Nucleus accumbens (tissue), 56 donors: ENCODE data around the gene CSGALNACT2.

Experiments used
- DNase-seq, 56 donors: peaks; one replicate each; lab custom pipeline; 2025; lab: John Stamatoyannopoulos, UW

The CSGALNACT2 gene

GRCh38 chr10:43111921-43112607 lies 26.2 kb upstream of the CSGALNACT2 start:
- no peak for DNase-seq

DNA sequence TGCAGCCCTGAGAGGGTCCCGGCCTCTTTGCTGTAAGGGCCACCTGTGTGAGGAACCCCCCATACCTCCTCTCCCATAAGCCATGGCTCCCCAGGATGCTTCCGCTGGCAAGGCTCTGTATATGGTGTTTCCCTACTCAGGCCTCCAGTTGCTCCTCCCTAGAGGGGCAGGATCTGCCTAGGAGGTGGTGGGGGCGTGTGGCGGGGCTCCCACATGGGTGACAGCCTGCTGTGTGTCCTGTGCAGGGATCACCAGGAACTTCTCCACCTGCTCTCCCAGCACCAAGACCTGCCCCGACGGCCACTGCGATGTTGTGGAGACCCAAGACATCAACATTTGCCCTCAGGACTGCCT lies 25.7 kb upstream of the CSGALNACT2 start:
- DNase-seq: no peak

DNA sequence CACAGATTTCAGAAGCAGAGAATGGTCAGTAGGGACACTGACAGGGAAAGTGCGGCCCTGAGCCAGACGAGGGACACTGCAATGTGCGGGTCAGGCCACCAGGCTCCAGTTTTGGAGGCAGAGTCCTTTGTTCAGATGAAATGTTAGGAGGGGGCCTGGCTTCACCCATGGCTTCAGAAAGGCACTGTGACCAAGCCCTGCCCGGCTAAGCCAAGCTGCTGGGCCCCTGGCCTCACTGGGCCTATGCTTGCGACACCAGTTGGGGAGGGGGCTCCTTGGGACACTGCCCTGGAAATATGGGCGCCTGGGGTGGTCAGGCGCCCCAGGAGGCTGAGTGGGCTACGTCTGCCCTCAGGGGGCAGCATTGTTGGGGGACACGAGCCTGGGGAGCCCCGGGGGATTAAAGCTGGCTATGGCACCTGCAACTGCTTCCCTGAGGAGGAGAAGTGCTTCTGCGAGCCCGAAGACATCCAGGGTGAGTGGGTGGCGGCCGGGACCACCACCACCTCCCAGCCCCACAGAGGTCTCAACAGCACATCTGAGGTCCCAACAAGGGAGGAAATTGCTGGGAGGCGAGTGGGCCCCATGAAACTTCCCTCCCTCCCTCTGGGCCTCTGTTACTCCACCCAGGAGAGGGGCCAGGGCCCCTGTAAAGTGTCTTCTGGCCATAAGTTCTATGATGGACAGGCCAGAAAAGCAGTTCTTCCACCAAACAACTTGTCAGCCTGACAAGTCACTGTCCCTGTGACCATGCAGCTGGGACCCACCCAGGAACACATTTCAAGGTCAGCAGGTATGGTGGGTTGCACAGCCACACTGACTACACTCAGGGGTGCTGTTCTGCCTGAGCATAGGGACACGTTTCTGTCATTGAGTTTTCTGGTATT lies 24.8 kb upstream of the CSGALNACT2 start:
- no peak for DNase-seq

GRCh38 chr10:43114088-43114742 lies 24.0 kb upstream of the CSGALNACT2 start:
- DNase-seq: no peak

DNA sequence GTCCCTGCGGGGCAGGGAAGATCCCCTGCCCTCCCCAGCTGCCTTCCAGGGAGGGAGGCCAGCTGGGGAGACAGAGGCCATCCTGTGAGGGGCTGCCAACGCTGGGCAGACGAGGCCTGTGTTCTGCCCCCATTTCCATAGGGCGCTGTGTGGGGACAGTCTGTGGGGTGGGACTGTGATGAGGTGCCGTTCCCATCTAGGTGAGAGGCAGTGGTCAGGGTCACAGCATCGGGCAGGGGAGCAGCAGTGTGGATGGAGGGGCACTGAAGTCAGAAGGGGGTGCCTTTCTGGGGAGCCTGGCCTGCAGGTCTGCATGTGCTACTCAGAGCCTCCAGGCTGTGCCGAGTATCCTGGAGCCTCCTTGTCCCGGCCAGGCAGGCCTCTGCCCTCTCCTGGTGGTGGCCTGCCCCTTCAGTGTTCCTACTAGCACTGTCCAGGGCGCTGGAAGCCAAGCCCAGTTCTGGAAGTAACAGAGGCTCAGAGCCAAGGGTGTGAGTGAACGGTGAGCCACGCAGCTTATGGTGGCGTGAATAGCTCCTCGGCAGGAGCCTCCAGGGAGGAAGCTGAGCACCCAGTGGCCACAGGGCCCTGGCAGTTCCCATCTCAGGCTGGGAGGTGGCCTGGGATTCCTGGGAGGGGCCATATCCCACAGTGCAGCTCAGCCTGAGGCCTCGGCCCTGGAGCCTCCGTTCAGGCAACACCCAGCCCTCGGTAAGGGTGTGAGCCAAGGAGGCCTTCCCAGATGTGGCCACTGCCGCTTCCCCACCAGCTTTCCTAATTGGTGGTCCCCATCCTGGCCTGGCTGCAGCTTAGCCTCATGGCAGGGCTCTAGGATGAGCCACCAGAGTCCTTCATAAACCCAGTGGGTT lies 23.3 kb upstream of the CSGALNACT2 start:
- no peak for DNase-seq

DNA sequence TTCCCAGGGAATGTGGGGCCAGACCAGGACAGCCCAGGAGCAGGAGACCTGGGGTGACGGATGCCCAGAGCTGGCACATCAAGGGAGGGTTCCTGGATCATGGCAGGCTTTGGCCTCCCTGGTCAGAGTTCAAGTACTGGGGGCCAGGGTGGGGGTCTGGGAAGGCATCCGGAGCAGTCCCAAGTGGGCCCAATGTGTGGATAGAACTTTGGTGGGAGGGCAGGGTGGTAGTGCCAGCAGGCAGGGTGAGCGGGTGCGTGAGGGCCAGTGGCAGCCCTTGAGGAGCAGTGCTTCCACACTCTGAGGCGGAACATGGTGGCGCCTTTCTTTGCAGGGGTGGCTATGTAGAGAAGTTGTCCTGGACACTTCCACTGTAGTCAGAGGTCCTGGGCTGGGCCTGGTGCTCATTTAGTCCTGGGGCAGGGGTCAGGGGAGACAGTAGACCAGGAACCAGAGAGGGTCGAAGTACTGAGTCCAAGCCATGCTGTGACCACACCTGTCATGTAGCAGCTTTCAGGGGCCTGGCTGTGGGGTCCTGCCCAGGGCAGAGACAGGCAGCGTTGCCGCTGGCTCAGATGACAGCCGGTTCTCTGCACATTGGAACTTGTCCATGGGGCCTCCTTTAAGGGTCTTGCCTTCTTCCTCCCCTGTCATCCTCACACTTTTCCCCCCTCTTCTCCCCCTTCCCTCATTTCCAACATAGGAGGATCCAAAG lies 22.2 kb upstream of the CSGALNACT2 start:
- no peak for DNase-seq

DNA sequence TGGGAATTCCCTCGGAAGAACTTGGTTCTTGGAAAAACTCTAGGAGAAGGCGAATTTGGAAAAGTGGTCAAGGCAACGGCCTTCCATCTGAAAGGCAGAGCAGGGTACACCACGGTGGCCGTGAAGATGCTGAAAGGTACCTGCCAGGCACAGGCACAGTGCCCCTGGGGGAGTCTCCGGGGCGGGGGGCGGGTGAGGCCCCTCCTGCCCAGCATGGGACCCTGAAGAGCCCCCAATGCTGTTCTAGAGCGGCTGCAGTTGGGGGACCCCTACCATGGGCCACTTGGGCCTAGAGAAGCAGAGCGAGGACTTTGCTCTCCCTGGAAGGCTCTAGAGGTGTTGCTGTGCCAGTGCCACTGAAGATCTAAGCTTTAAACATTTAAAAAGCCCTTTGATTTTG lies 21.6 kb upstream of the CSGALNACT2 start:
- DNase-seq: no peak

DNA sequence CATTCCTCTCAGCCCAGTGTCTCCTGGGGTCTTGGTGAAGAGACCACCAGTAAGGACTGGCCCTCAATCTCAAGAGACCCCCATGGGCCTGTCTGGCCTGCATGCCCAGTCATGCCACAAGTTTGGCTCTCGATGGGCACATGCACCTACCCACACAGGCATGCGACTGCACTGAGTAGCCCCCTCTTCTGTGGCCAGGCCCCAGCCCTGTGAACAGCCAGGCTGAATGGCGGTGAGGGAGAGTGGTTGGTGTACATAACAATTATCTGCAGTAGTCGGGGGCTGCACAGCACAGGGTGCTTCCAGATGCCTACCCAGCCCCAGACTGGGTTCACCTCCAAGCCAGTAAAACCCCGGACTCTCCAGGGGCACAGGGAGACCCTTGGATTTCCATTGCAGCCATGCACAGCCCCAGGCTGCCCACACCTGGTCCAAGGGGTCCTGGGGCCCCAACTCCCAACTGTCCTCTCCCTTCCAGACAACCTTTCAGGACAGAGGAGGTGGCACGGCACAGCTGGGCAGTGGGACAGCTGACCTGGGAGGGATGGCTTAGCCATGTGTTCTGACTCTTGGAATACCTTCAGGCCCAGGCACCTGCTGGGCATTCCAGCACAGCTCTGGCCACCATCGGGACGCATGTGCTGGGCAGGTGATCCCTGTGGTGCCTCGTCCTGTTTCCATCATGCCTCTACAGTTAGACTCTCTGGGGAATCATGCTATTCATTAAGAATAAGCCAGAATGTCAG lies 21.0 kb upstream of the CSGALNACT2 start:
- no peak for DNase-seq

GRCh38 chr10:43117777-43118583 lies 20.3 kb upstream of the CSGALNACT2 start:
- no peak for DNase-seq

- no peak for DNase-seq
These were observed 19.4 kb upstream of the CSGALNACT2 start for GRCh38 chr10:43118631-43119415.

- DNase-seq: no peak
These were observed 18.7 kb upstream of the CSGALNACT2 start for GRCh38 chr10:43119416-43120115.

DNA sequence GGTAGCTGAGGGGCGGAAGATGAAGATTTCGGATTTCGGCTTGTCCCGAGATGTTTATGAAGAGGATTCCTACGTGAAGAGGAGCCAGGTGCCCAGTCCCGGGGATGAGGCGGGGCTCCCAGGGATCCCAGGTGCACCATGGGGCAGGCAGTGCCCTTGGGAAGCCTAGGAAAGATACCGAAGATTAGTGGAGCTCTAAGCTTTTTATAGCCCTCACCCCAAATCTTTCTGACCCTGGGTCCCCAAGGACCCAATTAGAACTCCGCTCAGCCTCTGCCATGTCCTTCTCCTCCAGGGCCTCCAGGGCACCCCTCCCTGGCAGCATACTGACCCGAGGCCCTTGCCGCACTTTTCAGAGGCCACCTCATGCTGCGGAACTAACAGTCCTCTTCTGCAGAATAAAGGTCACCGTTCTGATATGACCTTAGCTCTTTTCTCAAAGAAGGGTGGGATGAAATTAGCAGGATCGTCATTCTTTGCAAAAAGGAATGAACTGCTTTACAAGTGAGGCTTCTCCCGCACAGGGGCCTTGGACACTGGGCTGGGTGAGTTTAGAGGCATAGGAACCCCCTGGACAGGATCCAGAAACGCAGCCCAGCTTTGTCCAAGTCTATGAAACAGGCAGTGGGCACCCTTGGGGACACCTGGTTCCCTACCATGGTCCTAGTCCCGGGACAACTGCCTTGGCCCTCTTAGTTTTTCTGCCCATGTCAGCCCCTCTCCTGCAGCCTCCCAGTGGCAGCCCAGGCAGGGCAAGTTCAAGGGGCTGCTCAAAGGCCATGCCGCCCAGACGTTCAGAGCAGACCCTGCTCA lies 17.9 kb upstream of the CSGALNACT2 start:
- no peak for DNase-seq

DNA sequence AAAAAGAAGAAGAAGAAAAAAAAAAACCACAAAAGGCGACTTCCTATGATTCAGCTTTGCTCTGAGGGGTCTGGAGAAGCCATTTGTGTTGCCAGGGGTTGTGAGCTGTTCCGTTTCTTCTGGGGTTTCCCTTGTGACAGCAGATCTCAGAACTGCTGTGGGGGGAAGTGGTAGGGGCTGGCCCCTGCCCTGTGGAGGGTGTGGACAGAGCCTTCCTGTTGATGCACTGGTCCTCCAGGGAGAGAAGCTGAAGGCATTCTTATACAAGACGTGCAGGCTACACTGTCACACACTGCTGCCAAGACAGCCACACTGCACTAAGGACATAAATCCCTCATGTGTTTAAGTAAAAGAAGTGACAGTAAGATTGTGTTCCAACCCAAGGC lies 17.3 kb upstream of the CSGALNACT2 start:
- DNase-seq: no peak

DNA sequence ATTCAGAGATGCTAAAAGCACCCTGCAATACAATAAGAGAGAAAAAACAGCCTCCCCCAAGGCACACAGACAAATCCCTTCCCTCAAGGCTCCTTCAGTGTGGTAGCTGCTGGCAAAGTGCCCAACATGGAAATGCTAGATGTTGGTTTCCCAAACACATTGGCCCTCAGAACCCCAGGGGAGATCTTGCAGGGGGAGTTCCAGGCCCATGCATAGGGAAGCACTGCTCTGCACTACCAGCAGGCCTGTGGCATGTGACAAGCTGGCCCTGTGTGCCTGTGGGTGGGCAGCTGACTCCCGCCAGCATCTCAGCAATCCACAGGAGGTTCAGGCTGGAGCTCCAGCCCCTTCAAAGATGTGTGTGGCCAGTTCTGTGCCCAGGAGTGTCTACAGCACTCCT lies 16.8 kb upstream of the CSGALNACT2 start:
- DNase-seq: no peak

GRCh38 chr10:43122096-43122495 lies 16.1 kb upstream of the CSGALNACT2 start:
- DNase-seq: no peak

DNA sequence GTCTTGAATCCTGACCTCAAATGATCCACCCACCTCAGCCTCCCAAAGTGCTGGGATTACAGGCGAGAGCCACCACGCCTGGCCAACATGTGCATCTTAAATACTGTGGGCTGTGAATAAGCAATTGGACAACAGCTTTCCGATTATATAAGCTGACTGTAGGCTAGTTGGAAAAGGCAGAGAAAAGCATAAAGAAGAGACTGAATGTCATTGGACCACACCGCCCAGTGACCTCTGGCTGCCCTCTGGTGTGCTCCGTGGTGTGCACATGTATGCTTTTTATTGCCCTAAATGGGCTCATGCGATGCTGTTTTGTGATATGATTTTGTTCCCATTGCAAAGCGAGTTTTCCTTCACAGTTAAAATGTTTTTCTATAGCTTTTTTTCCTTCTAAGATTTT lies 15.4 kb upstream of the CSGALNACT2 start:
- no peak for DNase-seq
